Measurements from ENCODE around the gene MAP7D2.
"Not testable (repeated sequence)": the region's sequence is repeated elsewhere in the genome, so short reads cannot be mapped to it uniquely, and the experiment has no call there.

Gene MAP7D2

DNA sequence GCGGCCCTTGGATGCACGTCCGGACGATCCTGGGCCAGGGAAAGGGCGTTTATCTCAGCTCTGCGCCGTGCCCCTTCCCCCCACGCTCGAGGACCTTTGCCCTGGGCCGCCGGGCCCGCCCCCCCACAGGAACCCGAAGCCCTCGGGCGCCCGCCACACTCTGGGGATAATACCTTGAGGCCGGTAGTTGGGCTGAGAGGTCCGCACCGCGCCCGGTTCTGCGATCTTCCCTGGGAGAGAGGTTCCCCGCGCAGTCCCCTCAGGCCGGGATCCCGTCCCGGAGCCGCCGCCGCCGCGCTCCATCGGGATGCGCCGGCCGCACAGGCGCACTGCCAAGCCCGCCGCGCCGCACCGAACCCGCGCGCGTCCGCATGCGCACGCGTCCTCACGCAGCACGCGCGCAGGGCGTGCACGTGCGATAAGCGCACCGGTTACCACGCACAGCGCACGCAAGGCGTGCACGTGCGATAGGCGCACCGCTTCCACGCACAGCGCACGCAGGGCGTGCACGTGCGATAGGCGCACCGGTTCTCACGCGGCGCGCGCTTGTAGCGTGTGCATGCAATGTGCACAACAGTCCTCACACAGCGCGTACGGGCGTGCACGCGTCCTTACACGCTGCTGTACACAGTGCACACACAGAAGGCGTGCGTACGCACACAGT, at the start of gene MAP7D2:
TSS of gene MAP7D2 (minus strand) at position 331 of the 664 bp plus-strand sequence. CDS start at position 303, 28 bp downstream.
- no peak for DNase-seq

GRCh38 chrX:20162516-20162915, 45.8 kb upstream of the MAP7D2 start:
- DNase-seq: not testable (repeated sequence)

DNA sequence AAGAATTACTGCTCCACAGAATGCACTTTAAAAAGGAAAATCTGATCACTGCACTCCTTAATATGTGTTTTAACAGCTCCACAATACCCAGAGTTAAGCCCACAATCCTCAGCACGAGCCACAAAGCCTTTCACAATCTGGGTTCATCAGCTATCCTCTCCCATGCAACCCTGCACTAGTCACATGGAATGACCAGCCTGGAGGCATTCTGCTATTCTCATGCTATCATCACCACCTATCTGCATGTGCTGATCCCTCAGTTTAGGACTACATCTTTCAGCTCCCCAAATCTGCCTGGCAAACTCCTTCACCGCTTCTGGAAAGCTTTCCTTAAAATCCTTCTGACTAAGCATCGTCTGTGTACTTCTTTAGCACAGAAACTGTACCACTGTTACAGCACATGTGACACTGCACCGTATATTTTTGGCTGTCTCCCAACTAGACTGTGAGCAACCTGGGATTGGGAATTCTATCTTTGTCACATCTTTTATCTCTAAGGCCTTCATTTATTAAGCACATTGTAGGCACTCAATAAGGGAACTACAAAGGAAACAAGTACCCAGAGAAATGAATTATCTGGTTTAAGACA, 43.2 kb upstream of the MAP7D2 start:
- DNase-seq: no peak

DNA sequence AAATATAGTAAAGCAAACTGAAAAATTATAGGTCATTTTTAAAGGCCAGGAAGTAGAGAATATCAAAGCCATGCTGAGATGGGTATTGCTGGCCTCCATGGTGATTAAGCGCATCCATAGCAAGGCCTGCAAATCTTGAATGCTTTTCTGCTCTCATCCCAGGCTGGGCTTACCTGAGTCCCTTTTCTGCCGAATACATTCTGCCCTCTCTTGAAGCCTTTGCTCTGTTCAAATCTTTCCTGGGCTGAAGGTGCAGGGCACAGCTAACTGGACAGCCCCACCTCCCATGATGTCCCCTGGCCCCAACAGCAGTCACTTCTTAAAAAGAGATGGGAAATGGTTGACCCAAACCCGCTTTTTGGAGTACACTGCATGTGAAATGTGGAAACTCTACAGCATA, 35.0 kb upstream of the MAP7D2 start:
- no peak for DNase-seq

DNA sequence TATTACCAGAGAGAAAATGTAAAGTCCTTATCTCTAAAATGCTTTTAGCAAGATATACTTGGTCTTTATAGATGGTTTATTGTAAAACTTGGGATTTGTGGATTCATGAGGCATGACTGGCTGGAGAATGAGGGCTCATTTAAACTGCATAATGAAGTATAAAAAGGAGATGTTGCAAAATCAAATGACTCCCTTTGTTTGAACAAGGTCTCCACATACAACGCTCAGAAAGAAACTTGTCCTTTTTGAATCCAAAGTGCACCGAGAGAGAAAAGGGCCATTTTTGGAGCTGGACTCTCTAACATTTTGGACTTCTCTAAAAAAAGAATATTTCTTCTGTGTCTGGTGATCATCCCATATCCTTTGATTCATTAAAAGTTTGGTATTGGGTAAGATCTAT, 32.6 kb upstream of the MAP7D2 start:
- DNase-seq: no peak

- no peak for DNase-seq
Observed at GRCh38 chrX:20147561-20147960, 30.9 kb upstream of the MAP7D2 start.

- no peak for DNase-seq
Observed at GRCh38 chrX:20144491-20144890, 27.8 kb upstream of the MAP7D2 start.

- DNase-seq: no peak
Observed at GRCh38 chrX:20143561-20143960, 26.9 kb upstream of the MAP7D2 start.

- no peak for DNase-seq
Observed at GRCh38 chrX:20143111-20143510, 26.4 kb upstream of the MAP7D2 start.

GRCh38 chrX:20141281-20142220, 24.8 kb upstream of the MAP7D2 start, which contains the start of gene EIF1AX:
TSS of gene EIF1AX (minus strand) at chrX:20141838. CDS start at chrX:20141640, 198 bp downstream.
- DNase-seq: peak; percentile 99

- no peak for DNase-seq
Observed at GRCh38 chrX:20140420-20140819, 23.7 kb upstream of the MAP7D2 start.

DNA sequence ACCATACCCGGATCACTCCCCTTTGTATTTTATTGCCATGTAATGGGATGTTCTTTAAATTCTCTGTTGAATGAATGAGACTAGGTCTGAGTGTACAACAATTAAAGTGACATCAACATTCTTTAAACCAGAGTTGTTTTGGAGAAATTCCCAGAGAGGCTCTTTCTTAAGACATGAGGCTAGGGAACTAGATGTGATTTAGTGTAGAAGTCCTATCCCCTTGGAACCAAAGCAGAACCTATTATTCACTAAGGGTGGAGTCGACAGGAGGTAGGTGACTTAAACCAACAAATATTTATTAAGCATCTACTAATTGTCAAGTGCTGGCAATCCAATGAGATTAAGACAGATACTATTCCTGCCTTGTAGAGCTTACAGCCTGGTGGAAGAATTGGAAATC, 23.3 kb upstream of the MAP7D2 start:
- no peak for DNase-seq

- no peak for DNase-seq
Observed at GRCh38 chrX:20135944-20136343, 19.2 kb upstream of the MAP7D2 start.

DNA sequence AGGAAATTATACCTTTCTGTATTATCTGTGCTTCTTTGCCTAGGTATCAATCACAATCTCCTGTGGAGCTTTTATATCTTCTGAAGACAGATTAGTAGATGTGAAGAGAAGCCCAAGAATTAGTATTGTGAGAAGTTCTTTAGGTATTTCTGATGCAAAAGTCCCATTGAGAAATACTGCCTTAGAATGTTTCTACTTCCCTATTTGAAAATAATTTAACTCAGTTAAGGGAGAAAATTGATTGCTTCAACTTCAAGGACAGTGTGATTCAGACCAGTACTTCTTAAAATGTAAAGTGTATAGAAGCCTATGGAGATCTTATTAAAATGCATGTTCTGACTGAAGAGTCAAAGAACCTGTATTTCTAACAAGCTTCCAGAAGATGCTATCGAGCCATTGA, 16.0 kb upstream of the MAP7D2 start:
- DNase-seq: no peak

DNA sequence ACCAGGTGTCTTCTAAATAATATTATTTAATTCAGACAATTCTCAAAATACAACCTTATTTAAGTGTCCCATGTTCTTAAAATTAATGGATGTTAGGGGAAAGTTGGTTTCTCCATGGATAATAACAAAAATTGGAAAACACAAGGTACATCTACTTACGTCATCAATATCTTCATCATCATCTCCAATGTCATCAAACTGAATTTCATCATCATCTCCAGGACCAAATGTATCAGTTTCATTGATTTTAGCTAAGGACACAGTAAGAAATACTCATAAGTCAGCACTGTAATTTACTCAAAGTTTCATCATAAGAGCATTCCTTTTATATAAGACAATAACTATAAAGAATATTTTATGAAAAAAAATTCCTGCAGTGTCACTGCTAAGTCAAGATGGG, 13.7 kb upstream of the MAP7D2 start:
- DNase-seq: no peak

DNA sequence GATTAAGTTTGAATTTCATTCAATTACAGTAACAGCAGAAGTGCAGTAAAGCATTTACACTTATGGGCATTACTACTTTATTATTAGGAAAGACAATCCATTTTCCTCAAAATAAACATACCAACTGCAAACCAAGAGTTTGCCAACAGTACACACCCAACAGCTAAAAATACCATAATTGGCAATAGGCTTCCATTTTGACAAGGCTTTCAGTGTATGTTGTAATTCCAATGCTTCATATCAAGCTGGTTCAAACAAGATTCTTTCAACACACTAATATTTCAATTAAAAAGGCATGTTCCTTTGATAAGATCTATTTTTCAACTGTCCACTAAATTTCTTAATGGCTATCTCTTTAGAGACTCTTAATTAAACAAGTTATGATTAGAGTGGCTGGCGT, 12.8 kb upstream of the MAP7D2 start:
- no peak for DNase-seq

DNA sequence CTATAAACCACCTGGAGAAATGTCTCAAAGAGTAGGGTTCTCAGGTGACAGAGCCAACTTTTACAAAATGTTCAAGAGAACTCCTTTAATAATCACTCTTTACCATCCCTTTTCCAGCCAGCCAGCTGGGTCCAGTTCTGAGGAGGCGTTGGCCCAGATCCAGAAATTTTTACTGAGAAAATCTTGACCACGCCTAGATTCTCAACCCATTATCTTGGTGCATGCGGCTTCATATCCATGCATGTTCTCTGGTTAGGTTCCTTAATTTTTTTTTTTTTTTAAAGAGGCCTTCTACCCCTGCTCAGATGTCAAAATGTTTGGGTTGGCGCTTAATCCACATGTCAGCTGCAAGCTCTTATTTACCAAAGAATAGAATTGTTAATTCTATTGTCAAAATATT, 12.0 kb upstream of the MAP7D2 start:
- DNase-seq: no peak

DNA sequence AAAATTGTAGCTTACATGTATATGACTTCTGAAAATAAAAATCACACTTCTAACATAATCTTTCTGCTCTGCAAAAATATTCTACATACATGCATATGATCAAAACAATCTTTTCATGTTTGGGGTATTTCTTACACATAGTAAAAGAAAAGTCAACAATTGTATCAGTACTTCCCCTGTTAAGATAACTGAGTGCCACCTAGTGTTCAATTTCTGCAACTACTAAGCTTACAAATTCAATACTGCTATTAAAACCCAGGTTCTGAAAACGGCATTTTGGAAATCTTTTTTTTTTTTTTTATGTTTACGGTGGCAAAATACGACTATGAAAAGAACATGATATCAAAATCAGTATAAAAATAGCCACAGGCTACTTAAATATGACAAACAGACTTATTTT, 10.7 kb upstream of the MAP7D2 start:
- not testable (repeated sequence) for DNase-seq

- DNase-seq: not testable (repeated sequence)
Observed at GRCh38 chrX:20126833-20127232, 10.1 kb upstream of the MAP7D2 start.

DNA sequence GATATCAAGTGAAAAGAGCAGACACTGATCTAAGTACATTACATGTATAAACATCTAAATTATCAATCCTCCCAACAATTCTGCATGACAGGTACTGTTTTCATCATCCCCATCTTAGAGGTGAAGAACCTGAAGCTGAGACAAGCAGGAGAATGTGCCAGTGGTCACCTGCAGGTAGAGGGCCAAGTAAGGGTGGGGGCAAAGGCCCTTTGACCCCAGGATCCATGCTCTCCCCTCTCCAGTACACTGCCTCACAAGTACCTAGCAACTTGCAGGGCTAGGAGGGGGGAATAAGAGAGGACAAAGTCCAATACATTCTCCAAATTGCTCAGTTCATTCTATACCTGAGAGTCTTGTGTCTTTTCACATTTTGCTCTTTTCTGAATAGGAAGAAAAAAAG, 8.3 kb upstream of the MAP7D2 start:
- DNase-seq: no peak

DNA sequence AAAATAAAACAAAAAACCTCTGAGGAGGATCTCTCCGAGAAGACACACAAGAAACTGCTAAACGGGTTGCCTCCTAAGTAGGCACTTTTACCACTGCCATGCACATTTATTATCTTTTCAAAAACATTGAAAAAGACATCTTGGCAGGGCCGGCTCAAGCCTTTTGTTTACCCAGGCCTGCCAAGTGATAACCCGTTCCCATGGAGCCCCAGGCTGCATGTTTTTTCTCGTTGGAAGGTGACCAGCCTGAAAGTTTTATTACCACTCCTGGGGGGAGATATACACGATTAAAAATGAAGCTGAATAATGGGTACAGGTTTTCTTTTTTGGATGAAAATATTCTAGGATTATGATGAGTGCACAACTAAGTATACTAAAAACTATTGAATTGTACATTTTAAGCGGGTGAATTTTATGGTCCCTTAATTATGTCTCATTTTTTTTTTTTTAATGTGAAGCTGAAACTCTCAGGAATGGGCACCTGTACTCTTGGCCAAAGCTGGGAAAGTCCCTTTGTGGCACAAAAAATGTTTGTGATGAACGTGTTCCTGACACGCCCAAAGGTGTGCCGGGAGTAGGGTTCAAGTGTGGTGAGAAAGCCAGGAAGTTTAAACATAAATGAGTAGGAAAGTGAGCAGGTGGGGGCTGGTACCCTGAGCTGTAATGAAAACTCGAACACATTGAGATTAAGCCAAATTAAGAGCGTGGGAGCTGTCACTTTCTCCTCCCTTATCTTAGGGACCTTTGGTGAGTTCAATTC, 1.5 kb upstream of the MAP7D2 start:
- DNase-seq: no peak

DNA sequence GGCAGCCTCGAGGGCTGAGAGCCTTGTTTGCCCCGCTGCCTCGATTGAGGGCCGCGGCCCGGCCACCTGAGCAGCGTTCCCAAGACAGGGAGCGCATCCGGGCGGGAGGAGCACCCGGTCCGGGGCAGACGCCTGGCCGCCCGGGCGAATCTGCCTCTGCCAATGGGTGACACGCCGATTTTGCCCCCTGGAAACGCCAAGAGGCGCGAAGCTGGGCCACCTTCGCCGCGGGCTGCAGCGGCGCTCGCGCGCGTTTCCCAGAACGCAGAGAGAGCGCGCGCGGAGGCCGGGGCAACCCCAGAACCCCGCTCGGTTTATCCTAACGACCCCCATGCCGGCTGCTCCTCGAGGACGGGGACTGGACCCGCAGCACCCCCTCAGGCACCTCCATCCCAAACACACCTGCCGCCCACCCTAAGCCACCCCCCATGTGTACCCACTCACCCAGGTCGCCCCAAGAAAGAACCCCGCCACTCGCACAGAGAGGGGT, 575 bp downstream of the MAP7D2 start:
- DNase-seq: no peak
